Smooth muscle cell (in vitro differentiated cells): ENCODE data around the gene AGXT2. TPM values are rescaled to one million over a fixed set of nuclear protein-coding genes. Genes with fewer than 3 reads are reported as not detected.

ENCODE experiments used
- DNase-seq: peaks from one replicate; lab custom pipeline; 2025; ENCODE audit not compliant: unreplicated experiment; lab: John Stamatoyannopoulos, UW
- H2AFZ ChIP-seq: fragments of 200-600 bp; sonication (generic); 2 replicates; pipeline ENCODE4 v1.6.0; 2016; ENCODE audit warnings: antibody characterized with exemption, low read depth, mild to moderate bottlenecking
- H3F3A ChIP-seq: fragments of 200-600 bp; sonication (generic); 2 replicates; pipeline ENCODE4 v1.6.0; 2017; ENCODE audit warnings: antibody characterized with exemption, low read depth
- H3K27ac ChIP-seq: fragments of 200-600 bp; sonication (generic); 2 replicates; pipeline ENCODE4 v1.5.1; 2016; ENCODE audit warnings: low read depth, mild to moderate bottlenecking
- H3K27me3 ChIP-seq: fragments of 200-600 bp; sonication (generic); 2 replicates; pipeline ENCODE4 v1.6.1; 2016; ENCODE audit warnings: low read depth, mild to moderate bottlenecking
- H3K36me3 ChIP-seq: fragments of 200-600 bp; sonication (generic); 2 replicates; pipeline ENCODE4 v1.5.1; 2016; ENCODE audit warnings: low read depth
- H3K4me1 ChIP-seq: fragments of 200-600 bp; sonication (generic); 2 replicates; pipeline ENCODE4 v1.5.1; 2016; ENCODE audit warnings: low read depth
- H3K4me2 ChIP-seq: fragments of 200-600 bp; sonication (generic); 2 replicates; pipeline ENCODE4 v1.6.0; 2016; ENCODE audit warnings: mild to moderate bottlenecking
- H3K4me3 ChIP-seq: fragments of 200-600 bp; sonication (generic); 2 replicates; pipeline ENCODE4 v1.5.1; 2016; ENCODE audit warnings: mild to moderate bottlenecking
- H3K79me2 ChIP-seq: fragments of 200-600 bp; sonication (generic); 2 replicates; pipeline ENCODE4 v1.6.0; 2016; ENCODE audit warnings: low read depth, mild to moderate bottlenecking
- H3K9ac ChIP-seq: fragments of 200-600 bp; sonication (generic); 2 replicates; pipeline ENCODE4 v1.6.0; 2016; ENCODE audit warnings: low read depth
- H3K9me3 ChIP-seq: fragments of 200-600 bp; sonication (generic); replicated peaks from 2 replicates; pipeline ENCODE4 v1.5.1; 2016; ENCODE audit warnings: low read depth
- H4K20me1 ChIP-seq: fragments of 200-600 bp; sonication (generic); 2 replicates; pipeline ENCODE4 v1.6.0; 2016; ENCODE audit warnings: low read depth
- CTCF ChIP-seq: fragments of 200-600 bp; sonication (generic); IDR thresholded peaks from 2 replicates; pipeline ENCODE4 v1.5.1; 2017; ENCODE audit warnings: borderline replicate concordance, mild to moderate bottlenecking, antibody characterized with exemption; ENCODE audit not compliant: insufficient read depth, poor library complexity, severe bottlenecking
- WGBS: methylation state at CpG from one replicate; pipeline ENCODE4 v1.1.7; 2016; ENCODE audit warnings: low lambda C conversion rate; 5-methylcytosine and 5-hydroxymethylcytosine counted together
- polyA plus RNA-seq: library from polyadenylated mRNA; unstranded; fragments of >200 nt; fragmentation: Nextera tagmentation; extraction: Ambion mirVana; gene quantifications from 2 replicates; pipeline ENCODE4 v1.2.1, GENCODE V29; 2016
- total RNA-seq: library from RNA; depleted of rRNA; stranded (reverse); fragments of >200 nt; gene quantifications from 2 replicates; pipeline ENCODE4 v1.2.3, GENCODE V29; 2014

AGXT2 gene
- total and polyA plus RNA-seq, 2 experiments from 2014 or later = not detected

GRCh38 chr5:35089334-35090314, 41.9 kb upstream of the AGXT2 start:
- WGBS = 58% methylated on average over 7 of the region's 7 CpGs
- no peaks in the 10 kb centered on the region for H3K36me3 ChIP-seq
- H3F3A ChIP-seq = no peaks in the 10 kb centered on the region
- peak; percentile 83 for TF ChIP-seq CTCF
- no peaks in the 10 kb centered on the region for H3K79me2 ChIP-seq
- peaks cover 4% of the 10 kb centered on the region for H3K4me1 ChIP-seq
- H3K27me3 ChIP-seq = no peaks in the 10 kb centered on the region
- H4K20me1 ChIP-seq = no peaks in the 10 kb centered on the region
- no peak overlapping the region for H2AFZ ChIP-seq
- H3K9ac ChIP-seq = no peak overlapping the region
- no peak overlapping the region for H3K4me3 ChIP-seq
- H3K9me3 ChIP-seq = no peaks in the 10 kb centered on the region
- H3K27ac ChIP-seq = no peak overlapping the region
- no peak overlapping the region for H3K4me2 ChIP-seq
- peak; percentile 1 for DNase-seq

- Histone ChIP-seq H3K27me3 (no peaks in the 10 kb centered on the region), H3K4me3 (no peak overlapping the region), H3F3A (no peaks in the 10 kb centered on the region), H3K36me3 (no peaks in the 10 kb centered on the region), H4K20me1 (no peaks in the 10 kb centered on the region), H3K79me2 (no peaks in the 10 kb centered on the region), H3K4me1 (peaks cover 4% of the 10 kb centered on the region), H3K9me3 (no peaks in the 10 kb centered on the region), H3K27ac (no peak overlapping the region), H2AFZ (no peak overlapping the region), H3K9ac (no peak overlapping the region), H3K4me2 (no peak overlapping the region)
- no peak for TF ChIP-seq CTCF
- 56% methylated on average over 3 of the region's 3 CpGs for WGBS
- no peak for DNase-seq
Observed at GRCh38 chr5:35087991-35088390, 40.2 kb upstream of the AGXT2 start.

- H3K27me3 ChIP-seq = no peaks in the 10 kb centered on the region
- no peaks in the 10 kb centered on the region for H3K36me3 ChIP-seq
- H3K4me1 ChIP-seq = no peaks in the 10 kb centered on the region
- H3K9me3 ChIP-seq = no peaks in the 10 kb centered on the region
- TF ChIP-seq CTCF = no peak
- DNase-seq = no peak
- H3K9ac ChIP-seq = no peak overlapping the region
- H3K4me3 ChIP-seq = no peak overlapping the region
- no peaks in the 10 kb centered on the region for H3K79me2 ChIP-seq
- H3K4me2 ChIP-seq = no peak overlapping the region
- H2AFZ ChIP-seq = no peak overlapping the region
- no peaks in the 10 kb centered on the region for H4K20me1 ChIP-seq
- 93% methylated on average over 3 of the region's 3 CpGs for WGBS
- H3F3A ChIP-seq = no peaks in the 10 kb centered on the region
- H3K27ac ChIP-seq = no peak overlapping the region
Observed at GRCh38 chr5:35083150-35083549, 35.4 kb upstream of the AGXT2 start.
